CD4-positive, alpha-beta T cell treated with Interleukin-15 for 4 hours (primary cell): ENCODE data around the gene SHROOM3.
"Not testable (repeated sequence)": the region's sequence is repeated elsewhere in the genome, so short reads cannot be mapped to it uniquely, and the experiment has no call there.

Experiments
- DNase-seq: peaks from one replicate; pipeline ENCODE4 v3.0.0-alpha.2; 2020; ENCODE audit warnings: low spot score

SHROOM3 gene

DNA sequence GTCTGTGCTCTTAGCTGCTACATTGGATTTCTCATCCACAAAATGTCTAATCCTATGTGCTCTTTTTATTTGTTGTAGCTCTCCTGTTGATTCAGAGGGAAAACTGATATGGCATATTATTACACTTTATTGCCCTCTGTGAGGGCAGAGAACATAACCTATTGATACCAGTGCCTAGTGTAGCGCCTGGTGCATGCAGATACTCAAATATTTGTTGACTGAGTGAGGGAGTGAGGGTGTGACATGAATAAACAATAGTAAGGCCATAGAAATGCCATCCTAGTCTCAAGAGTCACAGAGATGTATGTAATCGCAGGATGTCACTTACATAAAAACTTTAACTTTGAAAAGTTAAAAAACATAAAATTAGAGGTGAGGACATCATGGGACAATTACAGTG is 159.1 kb downstream of the SHROOM3 start:
- DNase-seq: no peak

DNA sequence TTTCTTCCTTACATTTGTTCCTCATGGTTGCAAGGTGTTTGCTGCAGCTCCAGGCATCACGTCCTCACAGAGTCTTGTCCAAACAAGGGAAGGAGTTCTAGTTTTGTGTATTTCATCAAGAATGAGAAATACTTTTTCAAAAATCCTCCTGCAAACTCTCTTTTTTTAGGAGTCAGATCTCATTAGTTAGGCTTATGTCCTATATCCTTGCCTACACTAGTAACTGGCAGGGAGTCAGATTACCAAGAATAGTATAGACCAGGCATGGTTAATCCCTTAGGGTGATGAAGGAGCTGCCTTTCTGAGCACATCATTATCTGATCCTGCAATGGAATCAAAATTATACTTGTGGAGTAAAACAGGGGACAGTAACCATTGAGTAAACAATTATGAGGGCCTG is 160.4 kb downstream of the SHROOM3 start:
- DNase-seq: no peak

DNA sequence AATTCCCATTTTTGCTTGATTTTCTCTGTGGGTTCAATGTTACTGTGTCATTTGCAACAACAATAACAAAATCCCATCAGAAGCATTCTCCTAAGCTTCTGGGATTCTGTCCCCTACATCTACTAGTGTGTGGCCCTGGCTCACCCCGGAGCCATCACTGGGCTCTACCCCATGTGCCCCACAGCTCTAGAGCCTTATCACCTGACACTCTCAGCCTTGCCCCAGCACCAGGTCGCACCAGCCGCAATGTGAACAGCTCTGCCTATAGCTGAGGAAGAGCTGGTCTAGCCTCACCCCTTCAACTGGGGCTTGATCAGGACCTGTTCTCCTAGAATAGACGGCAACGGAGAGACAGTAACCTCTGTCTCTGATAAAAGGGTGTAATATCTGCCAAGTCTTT is 161.7 kb downstream of the SHROOM3 start:
- no peak for DNase-seq

GRCh38 chr4:76597423-76597979 is 162.5 kb downstream of the SHROOM3 start:
- DNase-seq: no peak

GRCh38 chr4:76600447-76600846 is 165.4 kb downstream of the SHROOM3 start:
- DNase-seq: no peak

DNA sequence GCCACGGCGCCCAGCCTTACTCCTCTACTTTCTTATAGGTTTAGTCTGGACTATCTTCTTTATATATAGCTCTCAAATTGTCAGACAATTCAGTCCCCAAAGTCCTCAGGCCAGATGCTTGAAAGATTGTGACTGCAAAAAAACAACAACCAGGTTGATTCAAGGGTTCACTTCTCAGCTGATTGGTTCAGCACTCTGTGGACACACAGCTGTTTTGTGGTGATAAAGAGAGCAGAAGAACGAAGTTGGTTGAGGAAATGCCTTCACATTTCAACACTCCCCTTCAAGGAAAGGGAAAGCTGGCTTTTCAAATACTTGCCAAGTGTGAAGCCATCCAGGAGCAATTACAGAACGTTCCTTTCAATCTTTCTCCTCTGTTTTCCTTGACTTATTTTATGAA is 166.8 kb downstream of the SHROOM3 start:
- no peak for DNase-seq

- no peak for DNase-seq
Observed at GRCh38 chr4:76605099-76605563, 170.1 kb downstream of the SHROOM3 start.

DNA sequence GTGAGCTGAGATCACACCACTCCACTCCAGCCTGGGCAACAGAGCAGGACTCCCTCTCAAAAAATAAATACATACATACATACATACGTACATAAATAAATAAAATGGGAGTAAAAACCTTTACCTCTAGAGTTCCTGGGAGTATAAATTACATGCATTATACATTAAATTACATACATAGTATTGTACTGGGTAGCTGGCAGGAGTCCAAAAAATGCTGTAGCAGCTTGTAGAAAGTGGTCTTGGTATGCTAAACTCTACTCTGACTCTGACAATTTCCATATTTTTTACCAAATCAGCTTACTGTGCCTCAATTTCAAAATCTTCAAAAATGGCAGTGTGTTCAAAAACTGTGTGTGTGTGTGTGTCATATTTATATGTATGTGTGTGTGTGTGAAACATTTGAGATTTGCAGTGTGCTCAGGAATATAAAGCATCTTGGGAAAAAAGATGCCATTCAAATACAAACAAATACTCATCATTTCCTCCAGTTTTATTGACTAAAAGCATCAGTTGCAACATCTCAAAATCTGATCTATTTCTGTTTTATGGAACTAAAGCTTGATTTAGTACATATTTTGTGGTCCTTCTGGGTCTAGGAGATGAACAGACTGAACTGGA is 171.7 kb downstream of the SHROOM3 start:
- DNase-seq: no peak

GRCh38 chr4:76607266-76607799 is 172.3 kb downstream of the SHROOM3 start:
- DNase-seq: no peak

DNA sequence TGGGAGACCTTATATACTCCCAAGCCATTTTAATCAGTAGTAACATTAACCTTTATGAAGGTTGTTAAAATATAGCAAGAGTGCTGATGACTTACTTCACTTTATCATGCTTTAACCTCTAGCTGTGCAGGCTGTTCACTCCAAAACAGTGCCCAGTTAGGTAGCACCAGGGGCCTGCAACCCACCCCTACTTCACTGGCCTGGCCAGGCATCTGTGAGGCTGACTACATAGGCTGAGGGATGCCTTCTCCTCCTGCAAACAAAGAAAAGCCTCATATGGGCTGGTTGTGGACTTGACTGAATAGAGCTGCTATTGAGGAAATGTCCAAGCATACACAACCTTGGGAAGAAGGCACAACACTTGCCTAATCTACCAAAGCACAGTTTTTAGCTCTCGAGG is 172.8 kb downstream of the SHROOM3 start:
- no peak for DNase-seq

- not testable (repeated sequence) for DNase-seq
Observed at GRCh38 chr4:76608549-76608948, 173.5 kb downstream of the SHROOM3 start.

DNA sequence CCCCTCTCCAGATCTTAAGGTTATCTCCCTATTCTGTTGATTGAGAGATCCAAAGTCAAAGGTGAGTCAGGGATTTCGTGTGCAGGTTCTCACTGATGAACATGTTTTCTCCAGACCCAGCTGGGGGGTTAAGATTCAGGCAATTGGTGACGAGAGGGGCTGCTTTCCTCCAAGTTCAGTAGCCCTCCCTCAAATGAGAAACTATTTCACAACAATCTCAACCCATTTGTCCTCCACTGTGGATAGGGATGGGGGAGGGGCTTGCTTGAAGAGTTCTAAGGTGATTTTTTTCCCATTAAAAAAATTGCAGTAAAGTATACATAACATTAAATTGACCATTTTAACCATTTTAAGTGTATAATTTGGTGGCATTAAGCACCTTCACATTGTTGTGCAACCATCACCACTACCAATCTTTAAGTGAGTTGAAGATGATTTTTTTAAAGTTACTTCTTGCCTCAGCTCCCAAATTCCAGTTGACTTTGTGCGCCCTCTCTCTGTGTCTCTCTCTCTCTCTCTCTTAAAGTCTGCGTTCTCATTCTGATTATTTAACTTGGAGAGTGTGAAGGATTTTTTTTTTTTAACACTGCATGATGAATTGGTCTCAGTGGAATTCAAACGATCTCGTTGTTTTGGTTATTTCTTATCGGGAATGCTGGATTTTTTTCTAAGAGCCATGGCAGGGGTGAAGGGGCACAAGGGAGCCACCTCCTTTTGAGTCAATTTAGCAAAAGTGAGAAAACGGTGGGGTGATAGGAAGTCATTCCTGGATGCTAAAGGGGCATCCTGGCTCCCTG is 175.9 kb downstream of the SHROOM3 start:
- no peak for DNase-seq

- no peak for DNase-seq
Observed at GRCh38 chr4:76611616-76612207, 176.7 kb downstream of the SHROOM3 start.

- DNase-seq: no peak
Observed at GRCh38 chr4:76614589-76614988, 179.6 kb downstream of the SHROOM3 start.

DNA sequence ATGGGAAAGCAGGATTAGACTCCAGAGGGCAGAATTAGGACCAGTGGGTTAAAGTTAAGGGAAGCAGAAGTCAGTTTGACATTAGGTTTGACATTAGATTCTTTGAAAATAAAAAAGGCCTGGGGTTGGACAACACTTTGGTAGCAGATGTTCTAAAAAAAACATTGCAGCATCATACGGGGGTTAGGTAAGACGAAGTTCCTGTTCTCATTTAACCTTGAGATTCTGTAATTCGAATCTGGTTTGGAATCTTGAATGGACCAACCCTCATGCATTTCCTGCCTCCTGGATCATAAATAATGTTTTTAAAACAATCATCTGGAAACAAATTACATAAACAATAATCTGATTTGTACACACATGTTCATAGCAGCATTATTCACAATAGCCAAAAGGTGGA is 181.0 kb downstream of the SHROOM3 start:
- no peak for DNase-seq

- DNase-seq: no peak
Observed at GRCh38 chr4:76616526-76616925, 181.5 kb downstream of the SHROOM3 start.

GRCh38 chr4:76620723-76621468 is 185.9 kb downstream of the SHROOM3 start:
- no peak for DNase-seq

- no peak for DNase-seq
Observed at GRCh38 chr4:76622126-76622525, 187.1 kb downstream of the SHROOM3 start.

GRCh38 chr4:76622717-76623116 is 187.7 kb downstream of the SHROOM3 start:
- no peak for DNase-seq

- no peak for DNase-seq
Observed at GRCh38 chr4:76623217-76624045, 188.4 kb downstream of the SHROOM3 start.

GRCh38 chr4:76624241-76624681 is 189.2 kb downstream of the SHROOM3 start:
- no peak for DNase-seq
